Gastroesophageal sphincter (tissue), 3 donors: ENCODE measurements around the gene ANGPT4.

Experiments used
- CTCF ChIP-seq, 4 experiments: fragments of 200-600 bp in 2 of 4; fragments of 450-650 bp in 2 of 4; sonication (generic) in 1 of 4; IDR thresholded peaks; one replicate each; pipeline ENCODE4 v1.5.1; 2017 to 2019; ENCODE audit warnings: antibody characterized with exemption in 4 of 4, mild to moderate bottlenecking in 2 of 4, moderate library complexity in 2 of 4
- EP300 ChIP-seq: sonication (generic); formaldehyde crosslinking; IDR thresholded peaks from one replicate; pipeline ENCODE4 v1.6.1; 2017; ENCODE audit warnings: antibody characterized with exemption, mild to moderate bottlenecking

GRCh38 chr20:879626-880025 lies 36.5 kb downstream of the ANGPT4 start:
- TF ChIP-seq EP300, result no peak
- no peak for TF ChIP-seq CTCF (IDR thresholded peaks at IDR 0.05)
